Caco-2 (cell line): ENCODE data around the gene PTPRG. TPM values are rescaled to one million over a fixed set of nuclear protein-coding genes. Genes with fewer than 3 reads are reported as not detected.

Experiments
- BruUV-seq: library from RNA; stranded (reverse); fragments of 400-500 nt; replicated peaks from 2 replicates; lab custom pipeline; 2021; lab: Mats Ljungman, UMichigan
- CTCF ChIA-PET: fragments of 300-600 bp; sonication (Branson Sonifier 250); formaldehyde crosslinking; loops from one replicate; lab custom pipeline; 2022; ENCODE audit warnings: antibody characterized with exemption; lab: Charles Lee
- POLR2A ChIA-PET: fragments of 300-600 bp; sonication (Branson Sonifier 250); formaldehyde crosslinking; loops from one replicate; lab custom pipeline; 2022; ENCODE audit warnings: antibody characterized with exemption; lab: Charles Lee
- DNase-seq, 2 experiments: peaks; one replicate each; pipeline versions ENCODE4 v3.0.0 to v3.0.0-alpha.2; 2020 to 2022
- H3K27me3 ChIP-seq: replicated peaks from 2 replicates; pipeline ENCODE4 v1.6.0; 2011; ENCODE audit warnings: low read length; ENCODE audit not compliant: control insufficient read depth, insufficient read depth
- H3K36me3 ChIP-seq: 2 replicates; pipeline ENCODE4 v1.5.1; 2011; ENCODE audit warnings: low read length; ENCODE audit not compliant: control insufficient read depth, insufficient read depth
- H3K4me1 ChIP-seq: fragments of 250-450 bp; sonication (Bioruptor Pico); 2 replicates; pipeline ENCODE4 v1.5.1; 2020; ENCODE audit warnings: mild to moderate bottlenecking
- H3K4me3 ChIP-seq: 2 replicates; pipeline ENCODE4 v1.5.1; 2011; ENCODE audit warnings: low read depth, mild to moderate bottlenecking, control low read depth, low read length
- H3K9me3 ChIP-seq: fragments of 250-450 bp; sonication (Bioruptor Pico); 2 replicates; pipeline ENCODE4 v1.5.1; 2020; ENCODE audit warnings: mild to moderate bottlenecking, moderate library complexity
- H3K27ac Mint-ChIP-seq: one replicate; pipeline ENCODE4 v1.8.0; 2022; ENCODE audit warnings: mixed read lengths; ENCODE audit not compliant: unreplicated experiment
- H3K27me3 Mint-ChIP-seq: one replicate; pipeline ENCODE4 v1.8.0; 2022; ENCODE audit warnings: mixed read lengths; ENCODE audit not compliant: insufficient read depth, unreplicated experiment
- H3K36me3 Mint-ChIP-seq: one replicate; pipeline ENCODE4 v1.8.0; 2022; ENCODE audit warnings: mild to moderate bottlenecking, mixed read lengths; ENCODE audit not compliant: insufficient read depth, unreplicated experiment
- H3K4me1 Mint-ChIP-seq: one replicate; pipeline ENCODE4 v1.8.0; 2022; ENCODE audit warnings: low read depth, mixed read lengths; ENCODE audit not compliant: unreplicated experiment
- H3K4me3 Mint-ChIP-seq: one replicate; pipeline ENCODE4 v1.8.0; 2022; ENCODE audit warnings: mild to moderate bottlenecking, moderate library complexity, mixed read lengths; ENCODE audit not compliant: unreplicated experiment
- H3K9me3 Mint-ChIP-seq: one replicate; pipeline ENCODE4 v1.8.0; 2022; ENCODE audit warnings: mixed read lengths; ENCODE audit not compliant: unreplicated experiment
- intact Hi-C: fragments of 100-400 bp; cut with micrococcal nuclease; formaldehyde crosslinking; loops from one replicate; pipeline ENCODE4 v1.10.0; 2022; ENCODE audit not compliant: unreplicated experiment
- total RNA-seq: library from RNA; stranded (reverse); gene quantifications from 2 replicates; pipeline ENCODE4 v1.2.3, GENCODE V29; 2022
- TF ChIP-seq, protein P1 (sequence below), 2 experiments: fragments of 200-600 bp in 1 of 2; IDR thresholded peaks; 1 replicate in 1 of 2; 2 replicates in 1 of 2; pipeline versions ENCODE4 v1.5.1 to v1.8.0; 2011 to 2022; ENCODE audit warnings: antibody characterized with exemption in 1 of 2, control low read depth in 1 of 2, inconsistent platforms in 1 of 2, low read depth in 1 of 2, low read length in 1 of 2, mild to moderate bottlenecking in 1 of 2, moderate library complexity in 1 of 2; ENCODE audit not compliant: insufficient read depth in 1 of 2, severe bottlenecking in 1 of 2, unreplicated experiment in 1 of 2

PTPRG gene
- total RNA-seq, 1 experiment from 2014 or later = 46.4 TPM

DNA sequence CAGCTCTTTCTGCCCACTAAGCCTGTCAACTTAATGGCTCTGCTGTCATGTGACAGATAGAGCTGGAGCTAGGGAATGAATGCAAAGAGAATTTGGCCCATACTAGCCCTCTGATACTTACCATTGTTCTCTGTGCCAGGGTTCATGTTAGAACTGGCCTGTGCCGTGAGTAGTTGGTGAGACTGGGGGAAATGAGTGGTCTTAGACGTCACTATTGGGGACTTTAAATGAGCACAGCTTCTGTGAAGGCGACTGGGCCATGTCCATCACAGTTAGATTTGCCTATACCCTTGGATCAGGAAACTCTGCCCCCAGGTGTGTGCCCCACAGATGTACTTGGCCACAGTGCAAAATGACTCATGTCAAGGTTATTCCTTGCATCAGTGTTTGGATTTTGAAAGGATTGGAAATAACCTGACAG lies 124.9 kb downstream of the PTPRG start:
- POLR2A ChIA-PET = no interaction called here
- Mint-ChIP-seq H3K27me3 (no peaks in the 10 kb centered on the region), H3K4me1 (peaks cover 23% of the 10 kb centered on the region), H3K4me3 (no peak overlapping the region), H3K27ac (peak overlapping the region; percentile 36), H3K36me3 (no peaks in the 10 kb centered on the region), H3K9me3 (no peaks in the 10 kb centered on the region)
- DNase-seq = no peak
- no peaks in the 10 kb centered on the region for H3K9me3 ChIP-seq
- TF ChIP-seq, protein P1, sequence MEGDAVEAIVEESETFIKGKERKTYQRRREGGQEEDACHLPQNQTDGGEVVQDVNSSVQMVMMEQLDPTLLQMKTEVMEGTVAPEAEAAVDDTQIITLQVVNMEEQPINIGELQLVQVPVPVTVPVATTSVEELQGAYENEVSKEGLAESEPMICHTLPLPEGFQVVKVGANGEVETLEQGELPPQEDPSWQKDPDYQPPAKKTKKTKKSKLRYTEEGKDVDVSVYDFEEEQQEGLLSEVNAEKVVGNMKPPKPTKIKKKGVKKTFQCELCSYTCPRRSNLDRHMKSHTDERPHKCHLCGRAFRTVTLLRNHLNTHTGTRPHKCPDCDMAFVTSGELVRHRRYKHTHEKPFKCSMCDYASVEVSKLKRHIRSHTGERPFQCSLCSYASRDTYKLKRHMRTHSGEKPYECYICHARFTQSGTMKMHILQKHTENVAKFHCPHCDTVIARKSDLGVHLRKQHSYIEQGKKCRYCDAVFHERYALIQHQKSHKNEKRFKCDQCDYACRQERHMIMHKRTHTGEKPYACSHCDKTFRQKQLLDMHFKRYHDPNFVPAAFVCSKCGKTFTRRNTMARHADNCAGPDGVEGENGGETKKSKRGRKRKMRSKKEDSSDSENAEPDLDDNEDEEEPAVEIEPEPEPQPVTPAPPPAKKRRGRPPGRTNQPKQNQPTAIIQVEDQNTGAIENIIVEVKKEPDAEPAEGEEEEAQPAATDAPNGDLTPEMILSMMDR (IDR thresholded peaks at IDR 0.05; ENCODE audit: insufficient read depth in 1 of 2, low read depth in 1 of 2, low read length in 1 of 2, severe bottlenecking in 1 of 2, unreplicated experiment in 1 of 2) = no peak
- H3K4me1 ChIP-seq = peaks cover 12% of the 10 kb centered on the region
- no TSS peak for BruUV-seq
- H3K4me3 ChIP-seq = no peak overlapping the region
- CTCF ChIA-PET = no interaction called here
- intact Hi-C loops = no loop called here
- H3K27me3 ChIP-seq = no peaks in the 10 kb centered on the region
- H3K36me3 ChIP-seq = no peaks in the 10 kb centered on the region

DNA sequence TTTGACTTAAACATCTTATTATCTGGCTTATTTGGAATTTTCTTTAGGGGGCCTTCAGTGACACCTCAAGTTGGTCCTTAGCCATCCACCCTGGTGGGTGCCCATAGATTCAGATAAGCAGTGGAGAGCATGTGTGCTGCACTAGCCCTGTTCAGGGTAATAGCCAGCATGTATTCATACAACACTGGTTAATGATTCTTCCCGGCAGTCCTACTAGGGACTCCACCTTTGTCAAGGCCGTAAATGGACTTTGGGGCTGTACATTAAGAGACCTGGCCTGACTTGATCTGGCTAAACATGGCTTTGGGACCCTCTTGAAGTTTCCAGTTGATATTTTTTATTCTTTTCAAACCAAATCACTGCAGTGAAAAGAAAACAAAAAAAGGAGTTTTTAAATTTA lies 125.8 kb downstream of the PTPRG start:
- H3K4me1 Mint-ChIP-seq = peaks cover 23% of the 10 kb centered on the region
- no TSS peak for BruUV-seq

DNA sequence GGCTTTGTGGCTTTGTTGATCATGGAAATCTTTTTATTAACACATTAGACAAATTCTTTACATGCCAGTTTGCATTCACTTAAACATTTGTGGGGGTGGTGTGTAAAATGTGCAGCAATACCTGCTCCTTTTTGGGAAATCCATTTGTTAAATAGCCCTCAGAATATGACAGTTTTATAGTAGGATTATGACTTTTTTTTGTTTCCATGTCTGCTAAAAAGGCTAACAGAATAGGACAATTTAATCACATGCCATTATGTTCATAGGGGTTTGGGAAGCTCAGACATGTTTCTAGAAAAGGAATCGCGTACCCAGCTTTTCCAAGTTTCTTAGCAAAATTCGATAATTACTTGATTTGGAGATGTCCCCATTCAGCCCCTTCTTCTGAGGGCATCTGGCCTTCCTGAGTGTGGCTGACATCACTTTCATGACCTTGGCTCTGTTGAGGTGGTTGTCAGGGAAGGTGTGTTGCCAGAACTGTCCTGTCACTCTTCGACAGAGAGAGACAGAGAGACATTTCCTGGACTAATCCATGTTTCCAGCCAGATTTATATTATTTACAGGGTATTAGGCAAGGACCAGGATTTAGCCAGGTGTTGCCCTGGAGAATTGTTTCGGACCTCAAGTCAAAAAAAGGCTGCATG lies 126.4 kb downstream of the PTPRG start:
- H3K36me3 Mint-ChIP-seq = no peaks in the 10 kb centered on the region
- TF ChIP-seq, protein P1 (IDR thresholded peaks at IDR 0.05; ENCODE audit: insufficient read depth in 1 of 2, low read depth in 1 of 2, low read length in 1 of 2, severe bottlenecking in 1 of 2, unreplicated experiment in 1 of 2) = no peak
- H3K4me3 Mint-ChIP-seq = no peak overlapping the region
- ChIA-PET CTCF (no interaction called here), POLR2A (interaction anchor here (0.5 kb wide), 1 partner anchor 10 kb away, joined by 4 read pairs; no protein-coding TSS in a partner anchor)
- H3K4me1 ChIP-seq = peaks cover 12% of the 10 kb centered on the region
- peaks cover 23% of the 10 kb centered on the region for H3K4me1 Mint-ChIP-seq
- H3K4me3 ChIP-seq = no peak overlapping the region
- H3K27me3 Mint-ChIP-seq = no peaks in the 10 kb centered on the region
- no TSS peak for BruUV-seq
- no peaks in the 10 kb centered on the region for H3K9me3 Mint-ChIP-seq
- H3K27me3 ChIP-seq = no peaks in the 10 kb centered on the region
- DNase-seq = no peak
- no peaks in the 10 kb centered on the region for H3K9me3 ChIP-seq
- H3K27ac Mint-ChIP-seq = no peak overlapping the region
- intact Hi-C loops = no loop called here
- H3K36me3 ChIP-seq = no peaks in the 10 kb centered on the region

More for the DNA sequence above, 125.8 kb downstream of the PTPRG start:
- peak in 1 of 2 experiments; percentile 21 for DNase-seq
- TF ChIP-seq, protein P1 (IDR thresholded peaks at IDR 0.05; ENCODE audit: insufficient read depth in 1 of 2, low read depth in 1 of 2, low read length in 1 of 2, severe bottlenecking in 1 of 2, unreplicated experiment in 1 of 2) = no peak
- POLR2A ChIA-PET = no interaction called here
- Mint-ChIP-seq H3K36me3 (no peaks in the 10 kb centered on the region), H3K4me3 (no peak overlapping the region), H3K27me3 (no peaks in the 10 kb centered on the region), H3K27ac (no peak overlapping the region), H3K9me3 (no peaks in the 10 kb centered on the region)
- H3K9me3 ChIP-seq = no peaks in the 10 kb centered on the region
- no peaks in the 10 kb centered on the region for H3K27me3 ChIP-seq
- peaks cover 12% of the 10 kb centered on the region for H3K4me1 ChIP-seq
- intact Hi-C loops = no loop called here
- H3K4me3 ChIP-seq = no peak overlapping the region
- CTCF ChIA-PET = no interaction called here
- H3K36me3 ChIP-seq = no peaks in the 10 kb centered on the region
